ENCODE measurements around the gene PPP1CB.
A peak's percentile ranks its signal among the peaks of the same experiment; 100 is the strongest.

Gene PPP1CB

GRCh38 chr2:28748941-28749340, 2.7 kb upstream of the PPP1CB start:
- H3K4me3 ChIP-seq = no peak overlapping the region
- no peak for DNase-seq (ENCODE audit: low spot score)
- TF ChIP-seq CTCF (IDR thresholded peaks at IDR 0.05) = no peak
- peak overlapping the region; percentile 96 to 100 for H3K27ac ChIP-seq

- no peak for TF ChIP-seq CTCF (IDR thresholded peaks at IDR 0.05)
- peak overlapping the region; percentile 96 to 100 for H3K27ac ChIP-seq
- DNase-seq (ENCODE audit: low spot score) = no peak
- H3K4me3 ChIP-seq = no peak overlapping the region
These were observed 2.1 kb upstream of the PPP1CB start for GRCh38 chr2:28749526-28749925.

- H3K4me3 ChIP-seq = peak overlapping the region; percentile 81
- H3K27ac ChIP-seq = peak overlapping the region; percentile 96 to 100
- no peak for TF ChIP-seq CTCF (IDR thresholded peaks at IDR 0.05)
- no peak for DNase-seq (ENCODE audit: low spot score)
These were observed 1.0 kb upstream of the PPP1CB start for GRCh38 chr2:28750316-28751251.

GRCh38 chr2:28751956-28752630, 463 bp downstream of the PPP1CB start:
- TF ChIP-seq CTCF (IDR thresholded peaks at IDR 0.05) = no peak
- Histone ChIP-seq H3K4me3 (peak overlapping the region; percentile 81), H3K27ac (peak overlapping the region; percentile 96 to 100)
- no peak for DNase-seq (ENCODE audit: low spot score)

- Histone ChIP-seq H3K27ac (peak overlapping the region; percentile 96 to 100), H3K4me3 (peak overlapping the region; percentile 81)
- no peak for TF ChIP-seq CTCF (IDR thresholded peaks at IDR 0.05)
- no peak for DNase-seq (ENCODE audit: low spot score)
These were observed 1.2 kb downstream of the PPP1CB start for GRCh38 chr2:28752631-28753376.

GRCh38 chr2:28754321-28754720, 2.7 kb downstream of the PPP1CB start:
- H3K27ac ChIP-seq = peak overlapping the region; percentile 79 to 100
- DNase-seq (ENCODE audit: low spot score) = no peak
- no peak for TF ChIP-seq CTCF (IDR thresholded peaks at IDR 0.05)
- H3K4me3 ChIP-seq = peak overlapping the region; percentile 81

Measured in coronary artery (tissue), 2 donors.